Upper lobe of right lung (tissue), 1 donor: Measurements from ENCODE around the gene KLF1. TPM values are rescaled to one million over a fixed set of nuclear protein-coding genes. Genes with fewer than 3 reads are reported as not detected.
A peak's percentile ranks its signal among the peaks of the same experiment; 100 is the strongest.

ENCODE experiments used
- ATAC-seq: fragments of 200-7000 bp; cut with Tn5 transposase; one replicate; pipeline ENCODE4 v1.9.1; 2020; ENCODE audit warnings: mild to moderate bottlenecking, moderate library complexity
- DNase-seq: peaks from one replicate; pipeline ENCODE4 v3.0.0-alpha.2; 2020
- H3K27ac ChIP-seq: fragments of 200-600 bp; one replicate; pipeline ENCODE4 v1.8.0; 2022
- H3K27me3 ChIP-seq: fragments of 200-600 bp; one replicate; pipeline ENCODE4 v1.8.0; 2022; ENCODE audit warnings: mild to moderate bottlenecking
- H3K36me3 ChIP-seq: fragments of 200-600 bp; one replicate; pipeline ENCODE4 v1.8.0; 2022
- H3K4me1 ChIP-seq: fragments of 200-600 bp; one replicate; pipeline ENCODE4 v1.8.0; 2022
- H3K4me3 ChIP-seq: fragments of 200-600 bp; one replicate; pipeline ENCODE4 v1.8.0; 2022; ENCODE audit warnings: mild to moderate bottlenecking
- H3K9me3 ChIP-seq: fragments of 200-600 bp; one replicate; pipeline ENCODE4 v1.8.0; 2022
- CTCF ChIP-seq: fragments of 200-600 bp; IDR thresholded peaks from one replicate; pipeline ENCODE4 v1.8.0; 2022; ENCODE audit warnings: antibody characterized with exemption
- intact Hi-C: fragments of 100-400 bp; cut with DNase I; formaldehyde crosslinking; loops from one replicate; pipeline ENCODE4 v1.11.0; 2022
- microRNA-seq: library from miRNA; unstranded; fragments of <30 nt; microRNA quantifications from one replicate; pipeline ENCODE4 v1.2.0, GENCODE V29; 2020; ENCODE audit warnings: borderline microRNAs expressed
- total RNA-seq: library from RNA; stranded (reverse); fragmentation: NEBNext Ultra II Directional; extraction: Animal tissue kit (Norgen Biotek cat#: 25700); gene quantifications from one replicate; pipeline ENCODE4 v1.2.1, GENCODE V29; 2021
- donor health status: DM: no; HTN: yes; CAD: no; lungs with severe emphysema.

Gene KLF1
- total RNA-seq, 1 donor from 2014 or later: not detected

GRCh38 chr19:12838182-12838885 is 48.7 kb downstream of the KLF1 start, which contains the start of gene MAST1:
Gene MAST1 (plus strand): TSS chr19:12838515. CDS start chr19:12838573, 58 bp downstream.
- no peak within 1 kb of the TSS for H3K27ac ChIP-seq
- intact Hi-C loops: no loop called here
- peak; percentile 28 for TF ChIP-seq CTCF
- H3K36me3 ChIP-seq: no peaks in the 10 kb centered on the region
- no peaks in the 10 kb centered on the region for H3K9me3 ChIP-seq
- peaks cover 15% of the 10 kb centered on the region for H3K4me1 ChIP-seq
- H3K27me3 ChIP-seq: peaks cover 96% of the 10 kb centered on the region
- peak; percentile 71 for DNase-seq
- peak; percentile 73 for ATAC-seq
- peak within 1 kb of the TSS; percentile 30 for H3K4me3 ChIP-seq

GRCh38 chr19:12837225-12837624 is 49.8 kb downstream of the KLF1 start:
- TF ChIP-seq CTCF: no peak
- H3K4me3 ChIP-seq: no peak overlapping the region
- intact Hi-C loops: no loop called here
- H3K27me3 ChIP-seq: peaks cover 96% of the 10 kb centered on the region
- no peaks in the 10 kb centered on the region for H3K9me3 ChIP-seq
- ATAC-seq (no peak), DNase-seq (no peak)
- peaks cover 17% of the 10 kb centered on the region for H3K4me1 ChIP-seq
- H3K36me3 ChIP-seq: no peaks in the 10 kb centered on the region
- H3K27ac ChIP-seq: no peak overlapping the region

GRCh38 chr19:12836529-12836863 is 50.5 kb downstream of the KLF1 start:
- no peak for DNase-seq
- Histone ChIP-seq H3K9me3 (no peaks in the 10 kb centered on the region), H3K4me1 (peaks cover 17% of the 10 kb centered on the region), H3K4me3 (no peak overlapping the region), H3K36me3 (no peaks in the 10 kb centered on the region), H3K27ac (no peak overlapping the region), H3K27me3 (peaks cover 96% of the 10 kb centered on the region)
- ATAC-seq: no peak
- intact Hi-C loops: no loop called here
- no peak for TF ChIP-seq CTCF

GRCh38 chr19:12834976-12835757 is 51.8 kb downstream of the KLF1 start:
- Histone ChIP-seq H3K4me3 (no peak overlapping the region), H3K27me3 (peaks cover 91% of the 10 kb centered on the region), H3K9me3 (no peaks in the 10 kb centered on the region), H3K36me3 (no peaks in the 10 kb centered on the region), H3K27ac (no peak overlapping the region), H3K4me1 (peaks cover 13% of the 10 kb centered on the region)
- TF ChIP-seq CTCF: no peak
- intact Hi-C loops: no loop called here
- ATAC-seq (no peak), DNase-seq (no peak)

GRCh38 chr19:12834566-12834943 is 52.4 kb downstream of the KLF1 start, which contains the start of gene RTBDN:
Gene RTBDN (minus strand): TSS chr19:12834579. CDS start chr19:12829979, 4,600 bp downstream.
- ATAC-seq (no peak), DNase-seq (no peak)
- no peak for TF ChIP-seq CTCF
- Histone ChIP-seq H3K27ac (no peak within 1 kb of the TSS), H3K36me3 (no peaks in the 10 kb centered on the region), H3K4me1 (peaks cover 13% of the 10 kb centered on the region), H3K27me3 (peaks cover 91% of the 10 kb centered on the region), H3K4me3 (peak within 1 kb of the TSS; percentile 40), H3K9me3 (no peaks in the 10 kb centered on the region)
- intact Hi-C loops: no loop called here

Small RNA genes within 50 kb of the gene (microRNA-seq; reads per million reads assigned to microRNA genes)
- not detected for gene MIR5695
- not detected for gene MIR6794

Other genes starting within 250 kb of the KLF1 start
- gene MAN2B1, start 220.5 kb downstream of the KLF1 start, total RNA-seq: 174 TPM
- gene WDR83, start 220.4 kb downstream of the KLF1 start, total RNA-seq: 10.9 TPM
- gene DHPS, start 205.3 kb downstream of the KLF1 start, total RNA-seq: 70.5 TPM
- gene GNG14, start 199.2 kb downstream of the KLF1 start, total RNA-seq: not detected
- 4.3 TPM for gene FBXW9, start 190.6 kb downstream of the KLF1 start, total RNA-seq
- 49.0 TPM for gene TNPO2, start 163.3 kb downstream of the KLF1 start, total RNA-seq
- gene TRIR, start 152.5 kb downstream of the KLF1 start, total RNA-seq: 144 TPM
- gene GET3, start 149.7 kb downstream of the KLF1 start, total RNA-seq: 55.2 TPM
- gene BEST2, start 135.4 kb downstream of the KLF1 start, total RNA-seq: not detected
- 65.3 TPM for gene HOOK2, start 111.6 kb downstream of the KLF1 start, total RNA-seq
- 174 TPM for gene JUNB, start 95.7 kb downstream of the KLF1 start, total RNA-seq
- gene PRDX2, start 85.4 kb downstream of the KLF1 start, total RNA-seq: 123 TPM
- gene THSD8, start 85.1 kb downstream of the KLF1 start, total RNA-seq: 2.8 TPM
- gene RNASEH2A, start 80.6 kb downstream of the KLF1 start, total RNA-seq: 7.4 TPM
- not detected for gene RTBDN, start 52.6 kb downstream of the KLF1 start, total RNA-seq
- gene MAST1, start 48.7 kb downstream of the KLF1 start, total RNA-seq: not detected
- 61.0 TPM for gene DNASE2, start 5.8 kb downstream of the KLF1 start, total RNA-seq
- 21.0 TPM for gene GCDH, start 4.0 kb upstream of the KLF1 start, total RNA-seq
- not detected for gene SYCE2, start 32.1 kb upstream of the KLF1 start, total RNA-seq
- gene FARSA, start 46.5 kb upstream of the KLF1 start, total RNA-seq: 39.5 TPM
- 991 TPM for gene CALR, start 51.4 kb upstream of the KLF1 start, total RNA-seq
- gene RAD23A, start 58.7 kb upstream of the KLF1 start, total RNA-seq: 109 TPM
- 16.4 TPM for gene GADD45GIP1, start 70.0 kb upstream of the KLF1 start, total RNA-seq
- gene DAND5, start 82.4 kb upstream of the KLF1 start, total RNA-seq: not detected
- 168 TPM for gene NFIX, start 108.3 kb upstream of the KLF1 start, total RNA-seq
- gene LYL1, start 215.7 kb upstream of the KLF1 start, total RNA-seq: 21.8 TPM
- 33.7 TPM for gene TRMT1, start 229.5 kb upstream of the KLF1 start, total RNA-seq
- gene NACC1, start 231.1 kb upstream of the KLF1 start, total RNA-seq: 39.8 TPM